SH-SY5Y (cell line): ENCODE measurements around the gene TRIM36.

Source experiments
- GATA2 ChIP-seq: IDR thresholded peaks from 2 replicates; pipeline ENCODE4 v1.6.1; 2011; ENCODE audit warnings: mild to moderate bottlenecking, low read depth, low read length
- GATA3 ChIP-seq: IDR thresholded peaks from 2 replicates; pipeline ENCODE4 v1.6.1; 2011; ENCODE audit warnings: low read depth, mild to moderate bottlenecking, low read length, moderate library complexity

GRCh38 chr5:115181757-115182156 lies 12.0 kb upstream of the TRIM36 start:
- TF ChIP-seq GATA2 (no peak), GATA3 (no peak)
